ENCODE results near the gene EGFLAM. TPM values are rescaled to one million over a fixed set of nuclear protein-coding genes. Genes with fewer than 3 reads are reported as not detected.

Gene EGFLAM
- total and polyA plus RNA-seq, 9 of the 15 experiments (the other 6 are each of a cell fraction or from before 2014, with no cell fraction given), result 0.09 to 2.5 (median 1.0) TPM

- Histone ChIP-seq H3K79me2 (ENCODE audit: control insufficient read depth, insufficient read depth, low read length) (no peaks in the 10 kb centered on the region), H3K9ac (ENCODE audit: insufficient read depth in 1 of 2, low read depth in 2 of 2, low read length in 2 of 2) (no peak overlapping the region), H3K27me3 (ENCODE audit: control insufficient read depth in 2 of 2, insufficient read depth in 2 of 2, low read length in 2 of 2) (peaks cover 4 to 18% of the 10 kb centered on the region in 2 experiments; a peak in 4 of 5 replicates), H3K4me3 (no peak overlapping the region), H3K36me3 (ENCODE audit: control insufficient read depth, insufficient read depth, low read length) (no peaks in the 10 kb centered on the region), H2AFZ (ENCODE audit: low read depth, low read length) (no peak overlapping the region), H3K27ac (ENCODE audit: extremely low read depth, low read depth, low read length) (no peak overlapping the region), H3K9me3 (replicated peaks; ENCODE audit: control insufficient read depth, insufficient read depth, low read depth, low read length) (no peaks in the 10 kb centered on the region), H4K20me1 (replicated peaks; ENCODE audit: control insufficient read depth, insufficient read depth, low read length) (no peaks in the 10 kb centered on the region), H3K4me2 (ENCODE audit: insufficient read depth, low read length) (no peak overlapping the region), H3K4me1 (replicated peaks in 1 of 2; ENCODE audit: control insufficient read depth in 2 of 2, insufficient read depth in 2 of 2, low read length in 2 of 2) (no peaks in the 10 kb centered on the region), H3K9me1 (ENCODE audit: control insufficient read depth, insufficient read depth, low read length) (no peaks in the 10 kb centered on the region)
- ChIA-PET POLR2A (interaction anchor here (0.6 kb wide), 1 partner anchor 805 kb away, joined by 3 read pairs; no protein-coding TSS in a partner anchor), CTCF (ENCODE audit: low intra/inter-chr PET ratio) (no interaction called here)
- DNase-seq (ENCODE audit: extremely low read depth in 1 of 4, low spot score in 3 of 4), result no peak
- intact Hi-C loops (cut with micrococcal nuclease) (no loop called here), in situ Hi-C loops (cut with MboI) (no loop called here)
- no peak for ATAC-seq
- 0% methylated on average over 2 of the region's 2 CpGs for WGBS (ENCODE audit: insufficient coverage, low coverage, missing lambda C conversion rate)
- BruUV-seq (replicated peaks), result no TSS peak
- FAIRE-seq, result no peak
- TF ChIP-seq CBFB (CRISPR knock-in tag; IDR thresholded peaks at IDR 0.05) (no peak), RFX7 (CRISPR knock-in tag; IDR thresholded peaks at IDR 0.05) (no peak), PURB (CRISPR knock-in tag; IDR thresholded peaks at IDR 0.05; ENCODE audit: low read depth) (no peak), ILF3 (IDR thresholded peaks at IDR 0.05; ENCODE audit: borderline replicate concordance) (no peak), POLR3G (IDR thresholded peaks at IDR 0.05; ENCODE audit: extremely low read depth, insufficient read length, insufficient replicate concordance) (no peak), SP2 (IDR thresholded peaks at IDR 0.05; ENCODE audit: extremely low read depth, low read depth, low read length, poor library complexity, severe bottlenecking) (no peak), LCOR (CRISPR knock-in tag; IDR thresholded peaks at IDR 0.05) (no peak), KDM1A (IDR thresholded peaks at IDR 0.05) (no peak), FOXP1 (CRISPR knock-in tag; IDR thresholded peaks at IDR 0.05) (no peak), NR0B1 (IDR thresholded peaks at IDR 0.05; ENCODE audit: partially characterized antibody) (no peak), ZBTB5 (IDR thresholded peaks at IDR 0.05) (no peak), ZNF717 (CRISPR knock-in tag; IDR thresholded peaks at IDR 0.05) (no peak), NCOA4 (IDR thresholded peaks at IDR 0.05; ENCODE audit: partially characterized antibody) (no peak), KAT8 (IDR thresholded peaks at IDR 0.05; ENCODE audit: low read depth) (no peak), ZNF253 (CRISPR knock-in tag; conservative IDR thresholded peaks at IDR 0.05) (no peak), STAT5B (CRISPR knock-in tag; IDR thresholded peaks at IDR 0.05) (no peak), TBP (optimal IDR thresholded peaks at IDR 0.05; ENCODE audit: low read depth, low read length) (no peak), ZHX1 (conservative IDR thresholded peaks at IDR 0.05; ENCODE audit: low read length) (no peak), GTF2A2 (tag; IDR thresholded peaks at IDR 0.05) (no peak)
Observed at GRCh38 chr5:38400365-38400764, 142.0 kb downstream of the EGFLAM start.

All from K562 (cell line).